ENCODE measurements around the gene GH2.
A peak's percentile ranks its signal among the peaks of the same experiment; 100 is the strongest.
"Not testable (repeated sequence)": the region's sequence is repeated elsewhere in the genome, so short reads cannot be mapped to it uniquely, and the experiment has no call there.

Gene GH2

DNA sequence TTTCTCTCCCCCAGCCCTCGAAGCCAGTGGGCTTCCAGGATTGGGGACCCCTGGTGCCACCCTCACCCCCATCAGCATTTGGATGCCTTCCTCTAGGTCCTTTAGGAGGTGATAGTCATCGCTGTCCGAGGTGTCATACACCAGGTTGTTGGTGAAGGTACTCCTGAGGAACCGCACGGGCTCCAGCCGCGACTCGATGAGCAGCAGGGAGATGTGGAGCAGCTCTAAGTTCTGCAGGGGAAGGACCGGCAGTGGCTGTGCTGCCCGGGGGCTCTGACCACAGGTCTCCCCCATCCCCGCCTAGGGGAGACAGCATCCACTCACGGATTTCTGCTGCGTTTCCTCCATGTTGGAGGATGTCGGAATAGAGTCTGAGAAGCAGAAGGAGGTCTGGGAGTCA, 28.4 kb upstream of the GH2 start:
- DNase-seq, result no peak

DNA sequence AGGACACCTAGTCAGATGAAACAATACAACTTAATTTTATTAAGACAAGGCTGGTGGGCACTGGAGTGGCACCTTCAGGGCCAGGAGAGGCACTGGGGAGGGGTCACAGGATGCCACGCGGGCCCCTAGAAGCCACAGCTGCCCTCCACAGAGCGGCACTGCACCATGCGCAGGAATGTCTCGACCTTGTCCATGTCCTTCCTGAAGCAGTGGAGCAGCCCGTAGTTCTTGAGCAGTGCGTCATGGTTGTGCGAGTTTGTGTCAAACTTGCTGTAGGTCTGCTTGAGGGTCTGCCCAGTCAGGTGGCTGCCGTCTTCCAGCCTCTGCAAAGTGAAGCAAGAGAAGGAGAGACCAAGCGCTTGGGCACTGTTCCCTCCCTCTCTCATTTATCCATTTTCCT, 27.8 kb upstream of the GH2 start:
- DNase-seq, result not testable (repeated sequence)

DNA sequence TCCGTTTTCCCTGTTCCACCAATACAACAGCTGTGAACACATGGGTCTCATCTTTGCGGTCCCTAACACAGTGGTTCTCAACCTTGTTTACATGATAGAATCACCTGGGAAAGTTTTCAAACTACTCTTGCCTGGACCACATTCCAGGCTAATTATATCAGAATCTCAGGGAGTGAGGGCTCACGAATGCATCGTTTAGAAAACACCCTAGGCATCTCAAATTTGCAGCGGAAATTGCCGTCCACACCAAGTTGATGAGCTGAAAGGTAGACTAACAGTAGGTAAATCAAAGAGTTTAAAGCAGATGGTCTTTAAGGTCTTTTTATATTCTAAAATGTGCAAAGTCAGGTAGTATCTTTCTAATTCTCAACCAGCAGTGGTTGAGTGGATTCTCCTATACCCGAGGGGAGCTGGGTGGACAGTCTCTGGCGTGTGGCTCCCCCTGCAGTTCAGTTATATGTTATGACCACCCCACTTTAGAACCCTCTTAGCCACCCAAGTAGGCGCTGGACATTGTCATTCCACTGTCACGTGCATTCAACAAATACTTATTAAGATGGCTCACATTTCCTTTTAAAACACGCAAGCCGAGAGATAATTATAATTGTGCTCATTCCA, 25.5 kb upstream of the GH2 start:
- DNase-seq, result peak; percentile 18

DNA sequence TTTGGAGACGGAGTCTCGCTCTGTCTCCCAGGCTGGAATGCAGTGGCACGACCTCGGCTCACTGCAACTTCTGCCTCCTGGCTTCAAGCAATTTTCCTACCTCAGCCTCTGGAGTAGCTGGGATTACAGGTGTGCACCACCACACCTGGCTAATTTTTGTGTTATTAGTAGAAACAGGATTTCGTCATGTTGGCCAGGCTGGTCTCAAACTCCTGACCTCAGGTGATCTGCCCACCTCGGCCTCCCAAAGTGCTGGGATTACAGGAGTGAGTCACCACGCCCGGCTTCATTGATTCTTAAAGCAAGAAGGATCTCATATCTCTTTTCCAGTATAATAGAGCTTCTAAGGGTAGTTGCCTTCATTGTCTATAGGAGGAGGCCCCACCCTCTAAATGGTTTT, 23.1 kb upstream of the GH2 start:
- not testable (repeated sequence) for DNase-seq

DNA sequence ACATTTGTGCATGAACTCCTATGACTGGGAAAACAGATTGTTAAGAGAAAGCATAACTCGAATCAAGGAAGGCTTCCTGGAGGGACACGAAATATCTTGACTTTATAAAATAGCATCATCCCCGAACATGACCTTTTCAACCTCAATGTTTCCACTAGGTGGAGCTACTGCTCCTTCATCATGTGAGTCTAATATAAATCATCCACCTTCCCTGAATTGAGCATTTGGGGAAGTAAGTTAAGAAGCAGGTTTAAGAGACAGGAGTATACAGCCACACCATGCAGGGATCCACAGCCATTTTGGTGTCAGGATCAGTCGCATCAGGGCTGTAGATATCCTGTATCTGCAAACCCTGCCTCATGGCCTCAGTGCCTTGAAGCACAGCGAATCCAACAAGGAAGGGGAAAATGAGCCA, 22.1 kb upstream of the GH2 start:
- peak; percentile 46 for DNase-seq

DNA sequence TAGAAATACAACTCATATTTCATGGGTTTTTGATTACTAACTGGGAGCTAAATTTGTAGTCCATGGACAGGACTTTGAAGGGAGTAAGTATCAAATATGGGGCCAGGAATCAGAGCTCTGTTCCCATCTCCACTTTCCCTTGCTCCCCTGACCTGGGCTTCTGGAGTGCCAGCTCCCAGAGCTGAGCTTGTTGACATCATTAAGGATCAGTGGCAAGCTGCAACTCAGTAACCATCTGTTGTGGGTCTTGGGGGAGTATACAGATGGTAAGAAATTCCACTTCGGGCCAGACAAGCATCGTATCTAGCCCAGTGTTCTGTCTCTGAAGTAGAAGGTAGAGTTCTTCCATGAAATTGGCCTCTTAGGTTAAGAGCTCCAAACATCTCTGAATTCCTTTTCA, 20.2 kb upstream of the GH2 start:
- not testable (repeated sequence) for DNase-seq

DNA sequence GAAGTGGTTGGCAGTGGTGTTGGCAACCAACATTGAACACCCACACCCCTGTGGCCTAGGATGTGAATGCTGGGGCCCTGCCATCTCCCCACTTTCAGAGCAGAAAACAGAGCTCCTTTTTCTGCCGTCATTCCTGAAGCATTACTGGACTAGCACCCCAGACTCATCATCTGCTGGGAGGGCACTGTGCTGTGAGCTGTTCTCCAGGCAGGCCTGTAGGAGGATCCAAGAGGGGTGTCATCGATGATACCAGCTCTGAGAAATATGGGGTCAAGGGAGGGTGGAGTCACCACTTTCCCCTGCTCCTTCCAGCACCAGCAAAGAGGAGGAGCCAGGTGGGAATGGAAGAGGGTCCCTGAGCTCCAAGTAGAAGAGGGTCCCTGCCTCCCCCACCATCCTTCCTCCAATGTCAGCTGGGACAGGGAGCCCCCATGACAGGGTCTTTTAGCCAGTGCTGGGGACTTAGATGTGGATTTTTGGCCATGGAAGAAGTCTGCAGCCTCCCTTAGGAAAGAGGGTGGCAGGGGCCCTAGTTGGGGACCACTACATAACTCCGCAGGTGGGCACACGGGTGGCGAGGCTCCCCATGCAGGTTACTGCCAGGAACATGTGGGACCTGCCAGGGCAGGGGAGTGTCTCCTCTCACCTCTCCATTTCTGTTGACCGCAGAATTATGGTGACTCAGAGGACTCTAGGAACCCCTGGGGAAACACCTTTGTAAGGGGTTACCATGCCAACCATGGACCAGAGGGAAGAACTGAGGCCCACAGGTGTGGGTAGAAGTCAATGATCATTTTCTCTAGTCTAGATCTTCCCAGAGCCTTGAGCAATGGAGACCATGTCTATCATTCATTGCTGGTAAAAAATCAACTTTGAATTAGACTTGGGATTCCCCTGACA, 17.4 kb upstream of the GH2 start:
- peak; percentile 60 for DNase-seq

DNA sequence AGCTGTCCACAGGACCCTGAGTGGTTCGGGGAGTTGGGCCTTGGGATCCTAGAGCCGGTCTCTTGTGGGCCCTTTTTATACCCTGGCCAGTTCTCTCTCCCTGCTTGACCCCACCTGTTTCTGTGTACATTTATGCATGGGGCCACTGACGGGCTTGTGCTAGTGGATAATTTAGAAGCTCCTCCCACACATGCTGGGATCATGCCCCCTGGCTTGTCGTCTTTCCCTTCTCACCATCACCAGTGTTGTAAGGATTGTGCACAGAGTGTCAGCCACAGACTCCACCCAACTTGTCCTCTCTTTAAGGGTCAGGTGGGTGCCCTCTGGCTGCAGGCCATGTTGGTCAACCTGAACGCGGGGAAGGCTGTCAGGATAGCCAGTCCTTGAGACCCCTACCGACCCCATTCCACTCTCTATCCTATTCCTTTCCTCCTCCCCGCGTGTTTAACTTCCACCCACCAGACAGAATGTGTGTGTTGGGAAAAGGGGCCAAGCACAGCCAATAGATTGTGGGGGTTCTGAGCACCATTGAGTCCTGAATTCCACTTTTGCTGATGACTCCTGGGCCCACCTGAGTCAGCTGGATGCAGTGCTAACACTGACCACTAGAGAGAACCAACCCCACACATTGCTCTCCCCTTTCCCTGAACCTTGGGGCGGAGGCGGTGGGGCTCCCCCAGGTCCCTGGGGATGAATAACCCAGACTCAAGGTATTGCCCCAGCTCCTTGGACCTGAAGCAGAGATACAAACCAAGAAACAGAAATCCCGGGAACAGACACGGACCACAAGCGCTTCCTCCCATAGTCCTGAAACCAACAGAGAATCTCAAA, 15.0 kb upstream of the GH2 start, which contains the start of gene CSH1:
TSS of gene CSH1 (minus strand) at position 51 of the 831 bp plus-strand sequence. CDS start 63 bp downstream, outside the sequence.
- not testable (repeated sequence) for DNase-seq

DNA sequence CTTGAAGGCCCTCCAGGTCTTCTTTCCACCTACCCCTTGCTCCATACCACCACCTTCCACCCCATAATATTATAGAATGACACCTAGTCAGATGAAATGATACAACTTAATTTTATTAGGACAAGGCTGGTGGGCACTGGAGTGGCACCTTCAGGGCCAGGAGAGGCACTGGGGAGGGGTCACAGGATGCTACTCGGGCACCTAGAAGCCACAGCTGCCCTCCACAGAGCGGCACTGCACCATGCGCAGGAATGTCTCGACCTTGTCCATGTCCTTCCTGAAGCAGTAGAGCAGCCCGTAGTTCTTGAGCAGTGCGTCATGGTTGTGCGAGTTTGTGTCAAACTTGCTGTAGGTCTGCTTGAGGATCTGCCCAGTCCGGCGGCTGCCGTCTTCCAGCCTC, 13.1 kb upstream of the GH2 start:
- not testable (repeated sequence) for DNase-seq

DNA sequence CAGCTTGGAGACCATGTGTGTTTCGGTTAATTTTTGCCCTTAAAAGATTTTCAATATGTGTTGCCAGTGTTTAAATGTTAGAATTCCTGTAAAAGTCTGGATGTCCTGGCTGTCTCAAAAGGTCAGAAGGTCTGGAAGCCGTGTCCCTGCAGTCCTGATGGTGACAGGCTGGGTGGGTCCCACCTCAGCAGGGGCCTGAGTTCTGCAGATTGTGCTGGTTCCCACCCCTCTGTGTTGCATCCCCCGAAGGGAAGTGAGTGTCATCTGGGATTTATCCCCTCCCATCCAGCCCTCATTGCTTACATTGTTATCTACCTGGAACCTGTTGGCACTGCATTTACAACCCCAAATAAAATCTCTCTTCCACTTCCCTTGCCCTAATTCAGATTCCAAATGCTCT, 12.3 kb upstream of the GH2 start:
- not testable (repeated sequence) for DNase-seq

DNA sequence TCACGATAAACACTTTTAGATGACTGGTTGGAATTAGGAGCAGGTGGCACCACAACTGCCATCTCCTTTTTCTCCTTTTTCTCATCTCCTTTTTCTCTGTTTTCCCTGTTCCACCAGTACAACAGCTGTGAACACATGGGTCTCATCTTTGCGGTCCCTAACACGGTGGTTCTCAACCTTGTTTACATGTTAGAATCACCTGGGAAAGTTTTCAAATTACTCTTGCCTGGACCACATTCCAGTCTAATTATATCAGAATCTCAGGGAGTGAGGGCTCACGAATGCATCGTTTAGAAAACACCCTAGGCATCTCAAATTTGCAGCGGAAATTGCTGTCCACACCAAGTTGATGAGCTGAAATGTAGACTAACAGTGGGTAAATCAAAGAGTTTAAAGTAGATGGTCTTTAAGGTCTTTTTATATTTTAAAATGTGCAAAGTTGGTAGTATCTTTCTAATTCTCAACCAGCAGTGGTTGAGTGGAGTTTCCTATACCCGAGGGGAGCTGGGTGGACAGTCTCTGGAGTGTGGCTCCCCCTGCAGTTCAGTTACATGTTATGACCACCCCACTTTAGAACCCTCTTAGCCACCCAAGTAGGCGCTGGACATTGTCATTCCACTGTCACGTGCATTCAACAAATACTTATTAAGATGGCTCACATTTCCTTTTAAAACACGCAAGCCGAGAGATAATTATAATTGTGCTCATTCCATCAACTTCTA, 10.7 kb upstream of the GH2 start:
- DNase-seq, result not testable (repeated sequence)

DNA sequence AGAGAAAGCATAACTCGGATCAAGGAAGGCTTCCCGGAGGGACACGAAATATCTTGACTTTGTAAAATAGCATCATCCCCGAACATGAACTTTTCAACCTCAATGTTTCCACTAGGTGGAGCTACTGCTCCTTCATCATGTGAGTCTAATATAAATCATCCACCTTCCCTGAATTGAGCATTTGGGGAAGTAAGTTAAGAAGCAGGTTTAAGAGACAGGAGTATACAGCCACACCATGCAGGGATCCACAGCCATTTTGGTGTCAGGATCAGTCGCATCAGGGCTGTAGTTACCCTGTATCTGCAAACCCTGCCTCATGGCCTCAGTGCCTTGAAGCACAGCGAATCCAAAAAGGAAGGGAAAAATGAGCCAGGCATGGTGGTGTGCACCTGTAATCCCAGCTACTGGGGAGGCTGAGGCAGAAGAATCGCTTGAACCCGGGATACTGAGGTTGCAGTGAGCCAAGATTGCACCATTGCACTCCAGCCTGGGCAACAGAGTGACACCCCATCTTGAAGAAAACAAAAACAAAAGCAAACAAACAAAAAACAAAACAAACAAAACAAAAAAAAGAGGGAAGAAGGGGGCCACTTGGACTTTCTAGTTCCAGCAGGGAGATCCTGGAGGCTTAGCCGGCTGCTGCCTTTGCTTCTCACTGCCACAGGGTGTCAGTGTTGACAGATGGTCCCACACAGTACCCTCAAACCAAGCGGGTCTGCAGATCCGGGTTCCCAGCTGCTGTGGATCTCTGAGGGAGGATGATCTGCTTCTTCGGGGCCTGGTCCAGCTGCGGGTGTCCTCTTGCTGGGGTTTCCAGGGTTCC, 7.5 kb upstream of the GH2 start:
- peak; percentile 45 for DNase-seq

DNA sequence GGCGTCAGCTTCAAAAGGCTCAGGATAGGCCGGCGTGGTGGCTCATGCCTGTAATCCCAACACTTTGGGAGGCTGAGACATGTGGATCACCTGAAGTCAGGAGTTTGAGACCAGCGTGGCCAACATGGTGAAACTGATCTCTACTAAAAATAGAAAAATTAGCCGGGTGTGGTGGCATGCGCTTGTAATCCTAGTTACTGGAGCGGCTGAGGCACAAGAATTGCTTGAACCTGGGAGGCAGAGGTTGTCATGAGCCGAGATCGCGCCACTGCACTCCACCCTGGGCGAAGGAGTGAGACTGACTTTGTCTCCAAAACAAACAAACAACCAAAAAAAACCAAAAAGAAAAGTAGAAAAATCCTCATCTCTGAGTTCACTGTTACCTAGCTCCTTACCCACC, 3.4 kb upstream of the GH2 start:
- not testable (repeated sequence) for DNase-seq

DNA sequence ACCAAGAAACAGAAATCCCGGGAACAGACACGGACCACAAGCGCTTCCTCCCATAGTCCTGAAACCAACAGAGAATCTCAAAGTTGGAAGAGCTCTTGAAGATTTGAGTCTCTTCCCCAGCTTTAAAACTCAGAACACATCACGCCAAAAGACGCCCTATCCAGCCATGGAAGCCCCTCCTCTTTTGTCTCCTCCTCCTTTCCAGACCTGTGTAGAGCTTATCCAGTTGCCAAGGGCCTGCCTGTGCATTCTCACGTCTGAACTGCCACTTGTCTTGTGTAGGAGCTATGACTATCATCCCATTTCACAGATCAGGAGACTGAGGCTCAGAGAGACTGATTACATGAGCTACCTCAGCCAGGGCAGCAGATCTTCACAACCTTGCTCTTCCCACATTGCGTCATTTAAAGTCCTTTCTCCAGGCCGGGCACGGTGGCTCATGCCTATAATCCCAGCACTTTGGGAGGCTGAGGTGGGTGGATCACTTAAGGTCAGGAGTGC, 932 bp upstream of the GH2 start:
- not testable (repeated sequence) for DNase-seq

DNA sequence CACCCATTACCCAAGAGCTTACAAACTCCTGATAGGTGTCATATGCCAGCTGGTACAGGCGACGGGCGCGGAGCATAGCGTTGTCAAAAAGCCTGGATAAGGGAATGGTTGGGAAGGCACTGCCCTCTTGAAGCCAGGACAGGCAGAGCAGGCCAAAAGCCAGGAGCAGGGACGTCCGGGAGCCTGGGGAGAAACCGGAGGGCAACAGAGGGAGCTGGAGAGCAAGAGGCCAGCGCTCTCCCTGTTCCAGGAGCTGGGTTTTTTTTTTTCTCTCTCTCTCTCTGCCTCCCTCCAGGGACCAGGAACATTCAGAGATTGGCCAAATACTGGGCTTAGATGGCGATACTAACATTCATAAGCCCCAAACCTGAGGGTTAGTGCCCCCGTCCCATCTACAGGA, 407 bp downstream of the GH2 start:
- DNase-seq, result not testable (repeated sequence)

DNA sequence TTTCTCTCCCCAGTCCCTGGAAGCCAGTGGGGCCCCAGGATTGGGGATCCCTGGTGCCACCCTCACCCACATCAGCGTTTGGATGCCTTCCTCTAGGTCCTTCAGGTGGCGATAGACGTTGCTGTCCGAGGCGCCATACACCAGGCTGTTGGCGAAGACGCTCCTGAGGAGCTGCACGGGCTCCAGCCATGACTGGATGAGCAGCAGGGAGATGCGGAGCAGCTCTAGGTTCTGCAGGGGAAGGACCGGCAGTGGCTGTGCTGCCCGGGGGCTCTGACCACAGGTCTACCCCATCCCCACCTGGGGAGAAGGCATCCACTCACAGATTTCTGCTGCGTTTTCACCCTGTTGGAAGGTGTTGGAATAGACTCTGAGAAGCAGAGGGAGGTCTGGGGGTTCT, 1.0 kb downstream of the GH2 start:
- no peak for DNase-seq

DNA sequence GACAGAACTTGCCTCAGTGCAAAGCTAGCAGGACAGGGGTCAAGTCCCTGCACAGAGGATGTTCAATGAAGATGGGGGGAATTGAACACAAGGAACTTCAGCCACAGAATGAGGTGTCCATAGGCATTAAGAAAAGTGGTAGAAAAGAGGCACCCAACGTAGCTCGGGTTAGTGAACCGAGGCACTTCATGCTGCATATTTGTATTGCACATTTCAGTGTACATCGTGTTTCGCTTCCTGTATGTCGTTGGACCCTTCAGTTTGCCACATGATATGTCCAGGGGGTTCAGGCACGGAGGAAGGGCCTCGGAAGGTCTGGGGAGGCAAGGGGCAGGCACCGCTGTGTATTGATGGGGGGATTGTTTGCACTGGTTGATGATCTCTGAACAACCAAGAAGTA, 3.3 kb downstream of the GH2 start:
- DNase-seq, result not testable (repeated sequence)

DNA sequence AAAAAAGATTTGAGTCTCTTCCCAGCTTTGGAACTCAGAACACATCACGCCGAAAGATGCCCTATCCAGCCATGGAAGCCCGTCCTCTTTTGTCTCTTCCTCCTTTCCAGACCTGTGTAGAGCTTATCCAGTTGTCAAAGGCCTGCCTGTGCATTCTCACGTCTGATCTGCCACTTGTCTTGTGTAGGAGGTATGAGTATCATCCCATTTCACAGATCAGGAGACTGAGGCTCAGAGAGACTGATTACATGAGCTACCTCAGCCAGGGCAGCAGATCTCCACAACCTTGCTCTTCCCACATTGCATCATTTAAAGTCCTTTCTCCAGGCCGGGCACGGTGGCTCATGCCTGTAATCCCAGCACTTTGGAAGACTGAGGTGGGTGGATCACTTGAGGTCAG, 7.1 kb downstream of the GH2 start:
- DNase-seq, result not testable (repeated sequence)

DNA sequence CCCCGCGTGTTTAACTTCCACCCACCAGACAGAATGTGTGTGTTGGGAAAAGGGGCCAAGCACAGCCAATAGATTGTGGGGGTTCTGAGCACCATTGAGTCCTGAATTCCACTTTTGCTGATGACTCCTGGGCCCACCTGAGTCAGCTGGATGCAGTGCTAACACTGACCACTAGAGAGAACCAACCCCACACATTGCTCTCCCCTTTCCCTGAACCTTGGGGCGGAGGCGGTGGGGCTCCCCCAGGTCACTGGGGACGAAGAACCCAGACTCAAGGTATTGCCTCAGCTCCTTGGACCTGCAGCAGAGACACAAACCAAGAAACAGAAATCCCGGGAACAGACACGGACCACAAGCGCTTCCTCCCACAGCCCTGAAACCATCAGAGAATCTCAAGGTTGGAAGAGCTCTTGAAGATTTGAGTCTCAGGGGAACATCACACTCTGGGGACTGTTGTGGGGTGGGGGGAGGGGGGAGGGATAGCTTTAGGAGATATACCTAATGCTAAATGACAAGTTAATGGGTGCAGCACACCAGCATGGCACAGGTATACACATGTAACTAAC, 7.6 kb downstream of the GH2 start:
- not testable (repeated sequence) for DNase-seq

DNA sequence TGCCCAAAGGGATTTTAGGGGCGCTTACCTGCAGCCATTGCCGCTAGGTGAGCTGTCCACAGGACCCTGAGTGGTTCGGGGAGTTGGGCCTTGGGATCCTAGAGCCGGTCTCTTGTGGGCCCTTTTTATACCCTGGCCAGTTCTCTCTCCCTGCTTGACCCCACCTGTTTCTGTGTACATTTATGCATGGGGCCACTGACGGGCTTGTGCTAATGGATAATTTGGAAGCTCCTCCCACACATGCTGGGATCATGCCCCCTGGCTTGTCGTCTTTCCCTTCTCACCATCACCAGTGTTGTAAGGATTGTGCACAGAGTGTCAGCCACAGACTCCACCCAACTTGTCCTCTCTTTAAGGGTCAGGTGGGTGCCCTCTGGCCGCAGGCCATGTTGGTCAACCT, 8.2 kb downstream of the GH2 start, which contains the start of gene CSH2:
TSS of gene CSH2 (minus strand) at position 101 of the 400 bp plus-strand sequence. CDS start at position 38, 63 bp downstream.
- not testable (repeated sequence) for DNase-seq
